Body of pancreas (tissue), 4 donors: ENCODE results near the gene PRDM2.

Source experiments
- POLR2A ChIP-seq, 3 donors: fragments of 450-650 bp; IDR thresholded peaks; one replicate each; pipeline ENCODE4 v1.6.1; 2016; ENCODE audit warnings: antibody characterized with exemption in 3 of 3, mild to moderate bottlenecking in 2 of 3
- TF ChIP-seq, protein P1 (sequence below), 7 experiments: fragments of 450-650 bp in 4 of 7; fragments of 200-600 bp in 3 of 7; sonication (generic) in 3 of 7; IDR thresholded peaks; one replicate each; pipeline ENCODE4 v1.5.1; 2016 to 2019; ENCODE audit warnings: antibody characterized with exemption in 7 of 7

DNA sequence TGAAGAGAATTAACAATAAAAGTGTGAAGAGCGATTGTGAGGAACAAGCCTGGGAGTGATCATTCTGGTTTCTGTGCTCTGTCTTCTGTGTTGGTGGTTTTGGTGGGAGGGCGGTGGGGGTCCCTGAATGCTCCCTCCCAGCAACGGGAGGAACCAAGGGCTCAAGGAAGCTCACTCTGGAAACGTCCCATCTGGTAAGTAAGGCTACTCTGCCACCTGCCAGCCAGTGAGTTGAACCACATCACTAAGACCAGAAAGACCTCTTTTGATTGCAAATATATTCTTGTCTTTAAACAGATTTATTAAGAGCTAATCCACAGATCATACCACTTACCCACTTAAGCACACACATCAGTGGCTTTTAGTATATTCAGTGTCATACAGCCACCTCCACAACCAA, 125.0 kb downstream of the PRDM2 start:
- TF ChIP-seq, protein P1, sequence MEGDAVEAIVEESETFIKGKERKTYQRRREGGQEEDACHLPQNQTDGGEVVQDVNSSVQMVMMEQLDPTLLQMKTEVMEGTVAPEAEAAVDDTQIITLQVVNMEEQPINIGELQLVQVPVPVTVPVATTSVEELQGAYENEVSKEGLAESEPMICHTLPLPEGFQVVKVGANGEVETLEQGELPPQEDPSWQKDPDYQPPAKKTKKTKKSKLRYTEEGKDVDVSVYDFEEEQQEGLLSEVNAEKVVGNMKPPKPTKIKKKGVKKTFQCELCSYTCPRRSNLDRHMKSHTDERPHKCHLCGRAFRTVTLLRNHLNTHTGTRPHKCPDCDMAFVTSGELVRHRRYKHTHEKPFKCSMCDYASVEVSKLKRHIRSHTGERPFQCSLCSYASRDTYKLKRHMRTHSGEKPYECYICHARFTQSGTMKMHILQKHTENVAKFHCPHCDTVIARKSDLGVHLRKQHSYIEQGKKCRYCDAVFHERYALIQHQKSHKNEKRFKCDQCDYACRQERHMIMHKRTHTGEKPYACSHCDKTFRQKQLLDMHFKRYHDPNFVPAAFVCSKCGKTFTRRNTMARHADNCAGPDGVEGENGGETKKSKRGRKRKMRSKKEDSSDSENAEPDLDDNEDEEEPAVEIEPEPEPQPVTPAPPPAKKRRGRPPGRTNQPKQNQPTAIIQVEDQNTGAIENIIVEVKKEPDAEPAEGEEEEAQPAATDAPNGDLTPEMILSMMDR (IDR thresholded peaks at IDR 0.05): no peak
- TF ChIP-seq POLR2A (IDR thresholded peaks at IDR 0.05): no peak
